HepG2 (cell line): ENCODE results near the gene HYI. TPM values are rescaled to one million over a fixed set of nuclear protein-coding genes. Genes with fewer than 3 reads are reported as not detected.
A peak's percentile ranks its signal among the peaks of the same experiment; 100 is the strongest.

Experiments used
- ATF5 ChIP-seq: sonication (generic); formaldehyde crosslinking; IDR thresholded peaks from 2 replicates; pipeline ENCODE4 v1.4.0; 2020; ENCODE audit warnings: mild to moderate bottlenecking, low read depth, missing genetic modification reagents
- CBX1 ChIP-seq: IDR thresholded peaks from one replicate; pipeline ENCODE4 v1.6.1; 2016; ENCODE audit warnings: antibody characterized with exemption, low read depth
- FOXK1 ChIP-seq: sonication (generic); formaldehyde crosslinking; IDR thresholded peaks from 2 replicates; pipeline ENCODE4 v1.4.0; 2020; ENCODE audit warnings: low read depth, missing genetic modification reagents, borderline replicate concordance
- MATR3 ChIP-seq: sonication (generic); formaldehyde crosslinking; IDR thresholded peaks from 2 replicates; pipeline ENCODE4 v1.4.0; 2020; ENCODE audit warnings: missing genetic modification reagents
- NKX3-1 ChIP-seq: sonication (generic); formaldehyde crosslinking; IDR thresholded peaks from 2 replicates; pipeline ENCODE4 v1.5.0; 2020; ENCODE audit warnings: missing genetic modification reagents
- NR2C2 ChIP-seq: sonication (generic); formaldehyde crosslinking; IDR thresholded peaks from 2 replicates; pipeline ENCODE4 v1.4.0; 2020; ENCODE audit warnings: missing genetic modification reagents, mild to moderate bottlenecking, moderate library complexity, borderline replicate concordance
- PLRG1 ChIP-seq: fragments of 450-650 bp; conservative IDR thresholded peaks from 2 replicates; pipeline ENCODE4 v1.6.1; 2016
- RERE ChIP-seq: IDR thresholded peaks from 2 replicates; pipeline ENCODE4 v1.6.1; 2016; ENCODE audit warnings: low read depth, missing genetic modification reagents, missing compliant biosample characterization
- SIX4 ChIP-seq: sonication (generic); formaldehyde crosslinking; IDR thresholded peaks from 2 replicates; pipeline ENCODE4 v1.4.0; 2020; ENCODE audit warnings: missing genetic modification reagents
- SKI ChIP-seq: fragments of 450-650 bp; IDR thresholded peaks from one replicate; pipeline ENCODE4 v1.6.1; 2018; ENCODE audit warnings: mild to moderate bottlenecking; ENCODE audit not compliant: partially characterized antibody
- SMYD3 ChIP-seq: sonication (generic); formaldehyde crosslinking; IDR thresholded peaks from 2 replicates; pipeline ENCODE4 v1.8.1; 2023; ENCODE audit warnings: mild to moderate bottlenecking, missing genetic modification reagents
- STAG1 ChIP-seq: sonication (generic); formaldehyde crosslinking; IDR thresholded peaks from 2 replicates; pipeline ENCODE4 v1.4.0; 2020; ENCODE audit warnings: missing genetic modification reagents
- TFE3 ChIP-seq: IDR thresholded peaks from 2 replicates; pipeline ENCODE4 v1.6.1; 2016
- ZNF225 ChIP-seq: sonication (generic); formaldehyde crosslinking; IDR thresholded peaks from 2 replicates; pipeline ENCODE4 v1.4.0; 2020; ENCODE audit warnings: mild to moderate bottlenecking, missing genetic modification reagents
- polyA plus RNA-seq, 8 experiments: library from polyadenylated mRNA; depleted of rRNA in 3 of 8; stranded (reverse) in 7 of 8; unstranded in 1 of 8; fragments of >200 nt; fragmentation: Illumina TruSeq in 4 of 8; extraction: Trizol in 4 of 8; gene quantifications; 2 replicates each; pipeline versions ENCODE4 v1.2.1 to v1.2.3, GENCODE V29; 2011 to 2016; ENCODE audit warnings: low read depth in 4 of 8, missing spikeins in 1 of 8, mixed read lengths in 1 of 8; ENCODE audit not compliant: insufficient read depth in 1 of 8
- total RNA-seq, 5 experiments: library from RNA; depleted of rRNA; stranded (reverse); fragments of >200 nt; fragmentation: Illumina TruSeq; extraction: Trizol; gene quantifications; 2 replicates each; pipeline ENCODE4 v1.2.3, GENCODE V29; 2016; ENCODE audit warnings: low read depth in 1 of 5
- TF ChIP-seq, protein P1 (sequence below): sonication (generic); formaldehyde crosslinking; IDR thresholded peaks from 2 replicates; pipeline ENCODE4 v1.4.0; 2020; ENCODE audit warnings: low read depth, missing genetic modification reagents
- TF ChIP-seq, protein P2 (sequence below): sonication (generic); formaldehyde crosslinking; IDR thresholded peaks from 2 replicates; pipeline ENCODE4 v1.9.0; 2021; ENCODE audit warnings: missing genetic modification reagents, borderline replicate concordance
- TF ChIP-seq, protein P3 (sequence below): IDR thresholded peaks from 2 replicates; pipeline ENCODE4 v1.6.1; 2016

HYI gene
- total and polyA plus RNA-seq, 2 of the 13 experiments (the other 11 are each of a cell fraction or from before 2014, with no cell fraction given): not detected

- TF ChIP-seq SKI: no peak
- TF ChIP-seq ATF5 (CRISPR knock-in tag): no peak
- TF ChIP-seq, protein P1, sequence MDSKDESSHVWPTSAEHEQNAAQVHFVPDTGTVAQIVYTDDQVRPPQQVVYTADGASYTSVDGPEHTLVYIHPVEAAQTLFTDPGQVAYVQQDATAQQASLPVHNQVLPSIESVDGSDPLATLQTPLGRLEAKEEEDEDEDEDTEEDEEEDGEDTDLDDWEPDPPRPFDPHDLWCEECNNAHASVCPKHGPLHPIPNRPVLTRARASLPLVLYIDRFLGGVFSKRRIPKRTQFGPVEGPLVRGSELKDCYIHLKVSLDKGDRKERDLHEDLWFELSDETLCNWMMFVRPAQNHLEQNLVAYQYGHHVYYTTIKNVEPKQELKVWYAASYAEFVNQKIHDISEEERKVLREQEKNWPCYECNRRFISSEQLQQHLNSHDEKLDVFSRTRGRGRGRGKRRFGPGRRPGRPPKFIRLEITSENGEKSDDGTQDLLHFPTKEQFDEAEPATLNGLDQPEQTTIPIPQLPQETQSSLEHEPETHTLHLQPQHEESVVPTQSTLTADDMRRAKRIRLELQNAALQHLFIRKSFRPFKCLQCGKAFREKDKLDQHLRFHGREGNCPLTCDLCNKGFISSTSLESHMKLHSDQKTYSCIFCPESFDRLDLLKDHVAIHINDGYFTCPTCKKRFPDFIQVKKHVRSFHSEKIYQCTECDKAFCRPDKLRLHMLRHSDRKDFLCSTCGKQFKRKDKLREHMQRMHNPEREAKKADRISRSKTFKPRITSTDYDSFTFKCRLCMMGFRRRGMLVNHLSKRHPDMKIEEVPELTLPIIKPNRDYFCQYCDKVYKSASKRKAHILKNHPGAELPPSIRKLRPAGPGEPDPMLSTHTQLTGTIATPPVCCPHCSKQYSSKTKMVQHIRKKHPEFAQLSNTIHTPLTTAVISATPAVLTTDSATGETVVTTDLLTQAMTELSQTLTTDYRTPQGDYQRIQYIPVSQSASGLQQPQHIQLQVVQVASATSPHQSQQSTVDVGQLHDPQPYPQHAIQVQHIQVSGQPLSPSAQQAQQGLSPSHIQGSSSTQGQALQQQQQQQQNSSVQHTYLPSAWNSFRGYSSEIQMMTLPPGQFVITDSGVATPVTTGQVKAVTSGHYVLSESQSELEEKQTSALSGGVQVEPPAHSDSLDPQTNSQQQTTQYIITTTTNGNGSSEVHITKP (CRISPR knock-in tag): no peak
- TF ChIP-seq SIX4 (CRISPR knock-in tag): no peak
- TF ChIP-seq SMYD3 (CRISPR knock-in tag): no peak
- TF ChIP-seq TFE3: no peak
- no peak for TF ChIP-seq RERE (CRISPR knock-in tag)
- TF ChIP-seq, protein P2, sequence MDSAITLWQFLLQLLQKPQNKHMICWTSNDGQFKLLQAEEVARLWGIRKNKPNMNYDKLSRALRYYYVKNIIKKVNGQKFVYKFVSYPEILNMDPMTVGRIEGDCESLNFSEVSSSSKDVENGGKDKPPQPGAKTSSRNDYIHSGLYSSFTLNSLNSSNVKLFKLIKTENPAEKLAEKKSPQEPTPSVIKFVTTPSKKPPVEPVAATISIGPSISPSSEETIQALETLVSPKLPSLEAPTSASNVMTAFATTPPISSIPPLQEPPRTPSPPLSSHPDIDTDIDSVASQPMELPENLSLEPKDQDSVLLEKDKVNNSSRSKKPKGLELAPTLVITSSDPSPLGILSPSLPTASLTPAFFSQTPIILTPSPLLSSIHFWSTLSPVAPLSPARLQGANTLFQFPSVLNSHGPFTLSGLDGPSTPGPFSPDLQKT: no peak
- no peak for TF ChIP-seq MATR3 (CRISPR knock-in tag)
- TF ChIP-seq FOXK1 (CRISPR knock-in tag): no peak
- no peak for TF ChIP-seq STAG1
- TF ChIP-seq PLRG1: no peak
- TF ChIP-seq ZNF225 (CRISPR knock-in tag): no peak
- no peak for TF ChIP-seq CBX1
- TF ChIP-seq, protein P3, sequence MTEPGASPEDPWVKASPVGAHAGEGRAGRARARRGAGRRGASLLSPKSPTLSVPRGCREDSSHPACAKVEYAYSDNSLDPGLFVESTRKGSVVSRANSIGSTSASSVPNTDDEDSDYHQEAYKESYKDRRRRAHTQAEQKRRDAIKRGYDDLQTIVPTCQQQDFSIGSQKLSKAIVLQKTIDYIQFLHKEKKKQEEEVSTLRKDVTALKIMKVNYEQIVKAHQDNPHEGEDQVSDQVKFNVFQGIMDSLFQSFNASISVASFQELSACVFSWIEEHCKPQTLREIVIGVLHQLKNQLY (CRISPR knock-in tag): no peak
- no peak for TF ChIP-seq NKX3-1
- peak; percentile 44; the same call in 1 of the 2 replicates for TF ChIP-seq NR2C2 (CRISPR knock-in tag)
These were observed 11.9 kb upstream of the HYI start (continued) for GRCh38 chr1:43465505-43466067.
